IgD-negative memory B cell (primary cell): ENCODE data around the gene C11orf21. TPM values are rescaled to one million over a fixed set of nuclear protein-coding genes. Genes with fewer than 3 reads are reported as not detected.
A peak's percentile ranks its signal among the peaks of the same experiment; 100 is the strongest.

Source experiments
- H3K27ac Mint-ChIP-seq, 3 donors: one replicate each; pipeline ENCODE4 v1.8.0; 2020 to 2022; ENCODE audit warnings: mild to moderate bottlenecking in 3 of 3, mixed read lengths in 3 of 3, moderate library complexity in 1 of 3
- H3K27me3 Mint-ChIP-seq: one replicate; pipeline ENCODE4 v1.8.0; 2021; ENCODE audit warnings: mixed read lengths
- H3K36me3 Mint-ChIP-seq: one replicate; pipeline ENCODE4 v1.8.0; 2020; ENCODE audit warnings: mild to moderate bottlenecking, mixed read lengths
- H3K4me1 Mint-ChIP-seq, 3 donors: one replicate each; pipeline ENCODE4 v1.8.0; 2020 to 2022; ENCODE audit warnings: mixed read lengths in 3 of 3, mild to moderate bottlenecking in 1 of 3
- H3K4me3 Mint-ChIP-seq, 4 donors: one replicate each; pipeline ENCODE4 v1.8.0; 2020 to 2022; ENCODE audit warnings: mild to moderate bottlenecking in 4 of 4, mixed read lengths in 4 of 4, moderate library complexity in 3 of 4
- H3K9me3 Mint-ChIP-seq, 3 donors: one replicate each; pipeline ENCODE4 v1.8.0; 2020 to 2021; ENCODE audit warnings: mixed read lengths in 3 of 3, mild to moderate bottlenecking in 1 of 3
- polyA plus RNA-seq: library from polyadenylated mRNA; unstranded; fragments of 300-500 nt; fragmentation: Illumina TruSeq; gene quantifications from one replicate; pipeline ENCODE4 v1.2.3, GENCODE V29; 2021

The C11orf21 gene
- polyA plus RNA-seq, 1 donor from 2014 or later, result 6.2 TPM

DNA sequence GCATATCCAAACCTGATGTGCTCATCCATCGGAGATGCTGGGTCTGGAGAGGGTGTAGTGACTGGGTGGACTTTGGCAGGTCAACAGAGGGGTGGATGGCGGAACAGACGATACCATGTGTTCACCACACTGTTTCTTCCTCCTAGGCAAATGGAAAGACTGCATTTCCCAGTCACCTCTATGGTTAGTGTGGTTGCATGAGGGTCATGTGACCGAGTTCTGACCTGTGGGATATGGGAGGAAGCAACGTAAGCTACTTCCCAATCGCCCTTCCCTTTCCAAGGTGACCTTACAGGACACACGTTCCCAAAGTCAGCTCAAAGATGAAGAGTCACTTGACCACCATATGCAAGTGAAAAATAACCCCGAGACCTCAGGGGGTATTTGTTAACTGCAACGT lies 27.8 kb upstream of the C11orf21 start:
- H3K27me3 Mint-ChIP-seq, result no peaks in the 10 kb centered on the region
- H3K4me3 Mint-ChIP-seq, result no peak overlapping the region
- peaks cover 0 to 2% (median 0%) of the 10 kb centered on the region in 3 donors for H3K4me1 Mint-ChIP-seq
- peak overlapping the region in 1 of 3 donors; percentile 36 for H3K27ac Mint-ChIP-seq
- no peaks in the 10 kb centered on the region for H3K36me3 Mint-ChIP-seq
- H3K9me3 Mint-ChIP-seq, result peaks cover 0 to 9% (median 0%) of the 10 kb centered on the region in 3 donors

DNA sequence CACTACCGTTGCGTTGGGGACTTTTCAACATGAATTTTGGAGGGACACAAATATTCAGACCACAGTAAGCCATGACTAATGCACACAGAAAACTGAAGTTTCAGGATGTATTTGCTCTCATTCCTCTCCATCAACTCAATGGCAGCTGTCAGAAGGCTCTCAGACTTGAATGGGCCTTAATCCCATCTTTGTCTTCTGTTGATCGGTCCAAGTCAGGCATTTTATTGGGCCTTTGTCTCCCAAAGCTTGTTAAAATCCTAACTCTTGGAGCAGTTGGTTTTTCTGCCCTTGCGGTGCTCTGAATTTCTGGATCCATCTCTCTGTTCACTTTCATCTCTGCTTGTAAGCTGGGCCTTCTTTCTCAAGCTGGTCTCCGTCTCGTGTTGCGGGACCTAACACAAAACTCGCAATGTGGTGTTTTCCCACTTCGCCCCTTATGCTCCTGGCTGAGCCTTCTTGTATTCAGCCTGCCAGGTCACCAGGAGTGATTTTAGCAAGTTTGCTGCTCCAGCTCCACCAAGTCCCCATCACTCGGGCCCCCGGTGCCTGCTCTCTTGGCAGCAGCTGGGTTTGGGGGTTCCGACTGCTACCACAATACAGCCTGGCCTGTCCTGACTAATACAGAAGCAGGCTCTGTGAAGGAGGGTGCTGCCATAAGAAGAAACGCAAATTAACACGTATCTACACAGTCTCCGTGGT lies 27.1 kb upstream of the C11orf21 start:
- Mint-ChIP-seq H3K27ac (no peak overlapping the region), H3K9me3 (peaks cover 0 to 9% (median 0%) of the 10 kb centered on the region in 3 donors), H3K27me3 (no peaks in the 10 kb centered on the region), H3K4me1 (peaks cover 0 to 2% (median 0%) of the 10 kb centered on the region in 3 donors), H3K4me3 (no peak overlapping the region), H3K36me3 (no peaks in the 10 kb centered on the region)

- Mint-ChIP-seq H3K27me3 (no peaks in the 10 kb centered on the region), H3K4me3 (peak overlapping the region in 1 of 4 donors; percentile 12), H3K27ac (no peak overlapping the region), H3K9me3 (peaks cover under 1 to 9% (median 4%) of the 10 kb centered on the region in 3 donors), H3K36me3 (no peaks in the 10 kb centered on the region), H3K4me1 (peaks cover 0 to 2% (median 0%) of the 10 kb centered on the region in 3 donors)
These were observed 26.3 kb upstream of the C11orf21 start for GRCh38 chr11:2328021-2328420.

GRCh38 chr11:2327032-2327431 lies 25.3 kb upstream of the C11orf21 start:
- Mint-ChIP-seq H3K4me1 (peaks cover 0 to 2% (median 0%) of the 10 kb centered on the region in 3 donors), H3K4me3 (no peak overlapping the region), H3K27me3 (peaks cover 4% of the 10 kb centered on the region), H3K9me3 (peaks cover 4 to 13% (median 12%) of the 10 kb centered on the region in 3 donors), H3K27ac (no peak overlapping the region), H3K36me3 (no peaks in the 10 kb centered on the region)

DNA sequence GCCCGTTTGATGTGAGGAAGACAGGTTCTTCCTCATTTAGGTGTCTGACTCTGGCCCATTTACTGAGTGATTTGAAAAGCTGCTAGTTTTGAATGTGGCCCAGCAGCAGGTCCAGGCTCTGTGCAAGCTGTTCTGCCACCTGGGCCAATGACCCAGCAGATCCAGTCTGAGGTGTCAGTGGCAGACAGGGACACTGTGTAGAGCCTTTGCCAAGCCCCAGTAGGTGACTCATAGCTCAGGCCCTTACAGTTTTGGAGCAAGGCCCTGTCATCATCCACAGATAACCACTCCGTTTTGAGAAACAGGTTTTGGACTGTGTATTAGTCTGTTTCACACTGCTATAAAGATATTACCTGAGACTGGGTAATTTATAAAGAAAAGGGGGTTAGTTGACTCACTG lies 24.0 kb upstream of the C11orf21 start:
- Mint-ChIP-seq H3K27ac (no peak overlapping the region), H3K4me3 (no peak overlapping the region), H3K27me3 (peaks cover 4% of the 10 kb centered on the region), H3K9me3 (peaks cover 4 to 14% (median 13%) of the 10 kb centered on the region in 3 donors), H3K4me1 (peaks cover 0 to 2% (median 0%) of the 10 kb centered on the region in 3 donors), H3K36me3 (no peaks in the 10 kb centered on the region)

DNA sequence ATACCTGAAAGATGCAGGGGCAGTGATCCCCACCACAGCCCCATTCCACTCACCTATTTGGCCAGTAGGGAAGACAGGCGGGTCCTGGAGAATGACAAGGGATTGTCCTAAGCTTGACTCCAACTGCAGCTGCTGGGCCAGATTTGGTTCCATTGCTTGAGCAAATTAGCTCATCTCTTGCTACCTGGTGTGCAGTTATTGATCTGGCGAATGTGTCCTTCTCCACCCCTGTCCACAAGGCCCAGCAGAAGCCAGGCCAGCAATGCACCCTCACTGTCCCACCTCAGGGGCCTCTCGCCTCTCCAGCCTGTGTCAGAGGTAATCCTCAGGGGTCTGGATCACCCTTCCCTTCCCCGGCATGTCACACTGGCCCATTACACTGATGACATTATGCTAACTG lies 23.4 kb upstream of the C11orf21 start:
- Mint-ChIP-seq H3K9me3 (peaks cover 4 to 13% (median 11%) of the 10 kb centered on the region in 3 donors), H3K4me1 (peaks cover 0 to 2% (median 0%) of the 10 kb centered on the region in 3 donors), H3K27me3 (peaks cover 4% of the 10 kb centered on the region), H3K4me3 (no peak overlapping the region), H3K36me3 (no peaks in the 10 kb centered on the region), H3K27ac (no peak overlapping the region)

DNA sequence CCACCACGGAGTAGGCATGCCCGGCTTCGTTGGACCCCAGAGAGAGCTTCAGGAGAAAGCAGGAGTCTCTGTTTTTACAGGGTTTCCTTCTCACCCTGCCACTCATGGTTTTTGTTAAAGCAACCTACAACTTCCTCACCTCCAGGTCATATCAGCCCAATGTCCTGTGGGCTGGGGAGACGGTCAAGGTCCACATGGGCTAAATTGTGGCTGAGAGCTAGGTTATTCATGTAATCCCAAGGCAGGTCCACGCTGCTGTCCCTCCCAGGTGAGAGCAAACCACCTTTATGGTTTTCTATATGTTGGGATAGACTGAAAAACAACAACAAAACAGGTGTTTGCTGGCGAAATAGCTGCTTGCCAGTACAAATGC lies 19.6 kb upstream of the C11orf21 start:
- peaks cover 4 to 13% (median 8%) of the 10 kb centered on the region in 3 donors for H3K9me3 Mint-ChIP-seq
- H3K4me3 Mint-ChIP-seq, result no peak overlapping the region
- peak overlapping the region in 1 of 3 donors; percentile 17 for H3K27ac Mint-ChIP-seq
- H3K36me3 Mint-ChIP-seq, result peaks cover 5% of the 10 kb centered on the region
- H3K4me1 Mint-ChIP-seq, result peaks cover 0 to 2% (median 0%) of the 10 kb centered on the region in 3 donors
- peaks cover 4% of the 10 kb centered on the region for H3K27me3 Mint-ChIP-seq

- H3K36me3 Mint-ChIP-seq, result peaks cover 5% of the 10 kb centered on the region
- peak overlapping the region in 1 of 3 donors; percentile 17 for H3K27ac Mint-ChIP-seq
- H3K4me1 Mint-ChIP-seq, result no peaks in the 10 kb centered on the region
- peaks cover 4% of the 10 kb centered on the region for H3K27me3 Mint-ChIP-seq
- H3K4me3 Mint-ChIP-seq, result no peak overlapping the region
- peaks cover 4 to 13% (median 8%) of the 10 kb centered on the region in 3 donors for H3K9me3 Mint-ChIP-seq
These were observed 19.0 kb upstream of the C11orf21 start for GRCh38 chr11:2320568-2321310.

GRCh38 chr11:2319791-2320472 lies 18.2 kb upstream of the C11orf21 start:
- Mint-ChIP-seq H3K27me3 (peaks cover 4% of the 10 kb centered on the region), H3K4me1 (no peaks in the 10 kb centered on the region)

DNA sequence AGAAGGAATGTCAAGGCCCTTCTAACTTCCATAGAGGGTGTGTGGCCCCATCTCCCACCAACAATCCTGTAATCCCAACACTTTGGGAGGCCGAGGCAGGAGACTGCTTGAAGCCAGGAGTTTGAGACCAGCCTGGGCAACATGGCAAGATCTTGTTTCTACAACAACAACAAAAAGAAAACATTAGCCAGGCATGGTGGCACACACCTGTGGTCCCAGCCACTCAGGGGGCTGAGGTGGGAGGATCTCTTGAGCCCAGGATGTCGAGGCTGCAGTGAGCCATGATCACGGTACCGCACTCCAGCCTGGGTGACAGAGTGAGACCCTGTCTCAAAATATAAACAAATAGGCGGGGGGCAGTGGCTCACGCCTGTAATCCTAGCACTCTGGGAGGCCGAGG lies 17.0 kb upstream of the C11orf21 start:
- H3K36me3 Mint-ChIP-seq, result peaks cover 5% of the 10 kb centered on the region
- no peaks in the 10 kb centered on the region for H3K4me1 Mint-ChIP-seq
- H3K27me3 Mint-ChIP-seq, result peaks cover 4% of the 10 kb centered on the region
- peaks cover 4 to 13% (median 8%) of the 10 kb centered on the region in 3 donors for H3K9me3 Mint-ChIP-seq
- H3K4me3 Mint-ChIP-seq, result no peak overlapping the region
- H3K27ac Mint-ChIP-seq, result no peak overlapping the region

More at GRCh38 chr11:2319791-2320472, 18.2 kb upstream of the C11orf21 start:
- H3K4me3 Mint-ChIP-seq, result no peak overlapping the region
- H3K36me3 Mint-ChIP-seq, result peaks cover 5% of the 10 kb centered on the region
- H3K27ac Mint-ChIP-seq, result no peak overlapping the region
- peaks cover 4 to 13% (median 8%) of the 10 kb centered on the region in 3 donors for H3K9me3 Mint-ChIP-seq

DNA sequence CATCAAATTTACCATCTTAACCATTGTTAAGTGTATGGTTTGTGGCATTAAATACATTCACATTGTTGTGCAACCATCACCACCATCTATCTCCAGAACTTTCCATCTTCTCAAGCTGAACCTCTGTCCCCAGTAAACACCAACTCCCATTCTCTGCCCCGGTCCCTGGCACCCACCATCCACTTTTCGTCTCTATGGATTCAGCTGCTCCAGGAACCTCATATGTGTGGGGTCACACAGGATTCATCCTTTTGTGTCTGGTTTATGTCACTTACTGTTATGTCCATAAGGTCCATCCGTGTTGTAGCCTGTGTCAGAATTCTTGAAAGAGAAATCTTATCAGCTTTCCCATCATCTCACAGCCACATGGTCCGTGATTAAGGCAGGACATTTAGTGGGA lies 16.4 kb upstream of the C11orf21 start:
- H3K36me3 Mint-ChIP-seq, result peaks cover 5% of the 10 kb centered on the region
- H3K27ac Mint-ChIP-seq, result no peak overlapping the region
- H3K27me3 Mint-ChIP-seq, result peaks cover 4% of the 10 kb centered on the region
- peaks cover 4 to 9% (median 8%) of the 10 kb centered on the region in 3 donors for H3K9me3 Mint-ChIP-seq
- no peak overlapping the region for H3K4me3 Mint-ChIP-seq
- no peaks in the 10 kb centered on the region for H3K4me1 Mint-ChIP-seq

GRCh38 chr11:2317354-2318050 lies 15.8 kb upstream of the C11orf21 start:
- no peak overlapping the region for H3K27ac Mint-ChIP-seq
- no peaks in the 10 kb centered on the region for H3K4me1 Mint-ChIP-seq
- peak overlapping the region in 1 of 4 donors; percentile 45 for H3K4me3 Mint-ChIP-seq
- peaks cover 5% of the 10 kb centered on the region for H3K36me3 Mint-ChIP-seq
- H3K9me3 Mint-ChIP-seq, result peaks cover 0 to 5% (median 4%) of the 10 kb centered on the region in 3 donors
- peaks cover under 1% of the 10 kb centered on the region for H3K27me3 Mint-ChIP-seq

GRCh38 chr11:2316963-2317244 lies 15.2 kb upstream of the C11orf21 start:
- H3K4me3 Mint-ChIP-seq, result peak overlapping the region in 1 of 4 donors; percentile 45
- H3K27me3 Mint-ChIP-seq, result no peaks in the 10 kb centered on the region
- peaks cover 5% of the 10 kb centered on the region for H3K36me3 Mint-ChIP-seq
- no peaks in the 10 kb centered on the region for H3K4me1 Mint-ChIP-seq
- H3K27ac Mint-ChIP-seq, result no peak overlapping the region
- peaks cover 0 to 4% (median under 1%) of the 10 kb centered on the region in 3 donors for H3K9me3 Mint-ChIP-seq

DNA sequence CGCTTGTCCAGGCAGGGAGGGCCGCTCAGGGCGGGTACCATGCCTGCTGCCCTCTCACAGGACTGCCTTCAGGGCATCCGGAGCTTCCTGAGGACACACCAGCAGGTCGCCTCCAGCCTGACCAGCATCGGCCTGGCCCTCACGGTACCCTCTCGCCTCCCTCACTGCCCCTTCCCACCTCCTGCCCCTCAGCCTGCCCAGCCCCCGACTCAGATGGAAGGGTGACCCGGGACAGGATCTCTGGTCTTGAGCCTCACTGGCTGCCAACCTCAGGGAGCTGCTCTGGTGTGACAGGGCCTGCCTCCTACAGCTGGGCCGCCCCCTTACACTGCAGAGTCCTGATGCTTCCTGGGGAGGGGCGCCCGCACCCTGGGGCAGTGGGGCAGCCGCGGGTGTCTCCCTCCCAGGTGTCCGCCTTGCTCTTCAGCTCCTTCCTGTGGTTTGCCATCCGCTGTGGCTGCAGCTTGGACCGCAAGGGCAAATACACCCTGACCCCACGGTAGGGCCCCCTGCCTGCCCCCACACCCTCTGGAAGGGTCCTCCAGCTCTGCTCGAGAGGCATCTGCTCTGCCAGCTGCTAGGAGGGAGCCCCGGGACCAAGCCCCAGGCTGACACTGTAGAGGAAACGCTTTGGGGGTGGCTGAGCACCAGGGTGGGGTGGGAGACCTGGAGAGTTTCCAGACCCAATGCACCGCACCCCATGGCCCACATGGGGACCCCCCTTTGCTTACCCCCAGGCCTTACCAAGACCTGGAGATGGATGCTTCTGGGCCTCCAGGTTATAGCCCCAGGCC lies 14.6 kb upstream of the C11orf21 start:
- Mint-ChIP-seq H3K27ac (no peak overlapping the region), H3K9me3 (no peaks in the 10 kb centered on the region), H3K4me1 (peaks cover 0 to under 1% (median 0%) of the 10 kb centered on the region in 3 donors), H3K36me3 (peaks cover 5% of the 10 kb centered on the region), H3K27me3 (no peaks in the 10 kb centered on the region), H3K4me3 (no peak overlapping the region)
